GF-D8 (cell line): Measurements from ENCODE around the gene ZNF526.
A peak's percentile ranks its signal among the peaks of the same experiment; 100 is the strongest.
"Not testable (repeated sequence)": the region's sequence is repeated elsewhere in the genome, so short reads cannot be mapped to it uniquely, and the experiment has no call there.

Experiments used
- DNase-seq: peaks from one replicate; lab custom pipeline; 2025; lab: John Stamatoyannopoulos, UW

The ZNF526 gene

GRCh38 chr19:42246922-42247639 is 27.0 kb downstream of the ZNF526 start:
- no peak for DNase-seq

DNA sequence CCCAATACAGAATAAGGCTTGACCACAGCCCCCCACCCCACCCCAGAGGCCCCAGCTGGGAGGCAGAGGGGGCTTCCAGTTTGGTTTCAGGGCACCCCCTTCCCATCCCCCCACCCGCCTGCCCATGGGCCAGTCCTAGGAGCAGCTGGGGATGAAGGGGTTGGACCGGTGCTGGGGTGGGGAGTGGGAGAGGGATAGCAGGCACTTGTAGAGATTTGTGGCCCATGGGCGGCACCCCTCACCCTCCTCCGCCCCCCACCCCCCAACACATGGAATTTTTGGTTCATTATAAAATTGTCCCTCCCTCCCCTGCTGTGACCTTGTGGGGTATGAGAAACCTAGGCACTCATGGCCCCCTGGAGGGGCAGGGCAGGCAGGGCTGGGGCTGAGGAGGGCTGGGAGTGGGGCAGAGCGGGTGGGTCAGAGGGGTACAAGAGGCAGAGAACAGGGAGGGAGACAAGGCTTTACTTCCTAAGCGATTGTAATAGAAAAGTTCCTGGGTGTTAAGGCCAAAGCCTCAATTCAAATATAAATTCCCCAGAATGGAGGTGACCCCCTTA is 27.6 kb downstream of the ZNF526 start:
- DNase-seq, result no peak

DNA sequence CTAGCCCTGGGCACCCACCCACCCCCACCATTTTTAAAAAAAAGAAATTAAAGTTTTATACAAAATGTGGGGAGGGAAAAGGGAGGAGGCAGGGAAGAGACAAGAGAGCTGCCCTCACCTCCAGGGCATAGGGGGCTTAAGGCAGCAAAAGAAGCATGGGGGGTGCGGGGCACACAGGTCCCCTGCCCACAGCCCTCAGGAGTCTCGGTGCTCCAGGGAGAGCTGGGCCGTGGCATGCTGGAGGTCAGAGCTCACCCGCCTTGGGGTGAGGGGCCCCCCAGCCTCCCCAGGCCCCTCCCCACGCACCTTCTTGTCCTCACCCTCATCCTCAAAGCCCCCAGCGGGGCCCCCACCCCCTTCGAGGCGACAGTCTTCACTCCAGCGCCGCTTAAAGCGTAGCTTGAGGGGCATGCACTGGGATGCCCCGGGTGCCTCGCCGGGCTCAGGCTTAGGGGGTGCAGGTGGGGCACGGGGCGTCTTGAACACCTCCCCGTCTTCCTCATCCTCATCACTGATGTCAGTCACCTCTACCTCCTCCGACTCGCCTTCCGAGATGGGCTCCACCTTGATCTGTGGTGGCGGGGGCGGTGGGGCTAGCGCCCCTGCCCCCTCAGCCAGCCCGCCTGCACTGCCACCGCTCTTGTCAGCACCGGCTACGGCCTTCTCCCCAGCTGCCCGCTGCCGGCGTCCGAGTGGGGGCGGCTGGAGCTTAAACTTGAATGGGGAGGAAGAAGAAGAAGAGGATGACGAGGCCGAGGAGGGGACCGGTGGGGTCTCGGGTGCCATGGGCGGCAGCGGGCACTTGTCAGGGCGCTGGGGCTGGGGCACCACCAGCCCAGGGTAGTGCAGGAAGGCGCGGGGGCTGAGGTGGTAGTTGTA is 28.4 kb downstream of the ZNF526 start:
- no peak for DNase-seq

DNA sequence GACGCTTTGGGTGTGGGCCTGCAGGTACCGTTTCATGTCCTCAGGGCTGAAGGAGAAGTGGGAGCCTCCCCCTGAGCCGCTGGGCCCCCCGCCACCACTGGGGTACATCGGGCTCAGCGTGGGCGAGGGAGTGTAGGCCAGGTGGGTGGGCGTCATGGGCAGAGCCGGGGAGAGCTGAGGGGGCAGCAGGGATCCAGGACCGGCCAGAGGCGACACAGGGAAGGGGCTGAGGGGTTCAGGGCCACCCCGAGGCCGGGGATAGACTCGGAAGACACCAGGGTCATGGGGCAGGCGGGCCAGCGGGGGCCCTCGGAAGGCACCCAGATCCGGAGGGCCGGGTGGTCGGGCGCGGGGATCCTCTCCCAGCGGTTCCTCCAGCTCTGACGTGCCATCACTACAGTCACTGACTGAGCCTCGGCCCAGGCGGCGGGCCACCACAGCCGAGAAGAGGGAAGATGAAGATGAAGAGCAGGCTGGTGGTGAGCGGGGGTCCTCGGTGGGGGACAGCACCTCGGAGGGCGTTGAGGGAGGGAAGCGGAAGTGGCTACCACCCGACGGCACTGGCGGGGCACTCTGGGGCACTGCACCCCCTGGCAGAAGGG is 29.1 kb downstream of the ZNF526 start:
- DNase-seq, result no peak

GRCh38 chr19:42249769-42250168 is 29.7 kb downstream of the ZNF526 start:
- DNase-seq, result no peak

DNA sequence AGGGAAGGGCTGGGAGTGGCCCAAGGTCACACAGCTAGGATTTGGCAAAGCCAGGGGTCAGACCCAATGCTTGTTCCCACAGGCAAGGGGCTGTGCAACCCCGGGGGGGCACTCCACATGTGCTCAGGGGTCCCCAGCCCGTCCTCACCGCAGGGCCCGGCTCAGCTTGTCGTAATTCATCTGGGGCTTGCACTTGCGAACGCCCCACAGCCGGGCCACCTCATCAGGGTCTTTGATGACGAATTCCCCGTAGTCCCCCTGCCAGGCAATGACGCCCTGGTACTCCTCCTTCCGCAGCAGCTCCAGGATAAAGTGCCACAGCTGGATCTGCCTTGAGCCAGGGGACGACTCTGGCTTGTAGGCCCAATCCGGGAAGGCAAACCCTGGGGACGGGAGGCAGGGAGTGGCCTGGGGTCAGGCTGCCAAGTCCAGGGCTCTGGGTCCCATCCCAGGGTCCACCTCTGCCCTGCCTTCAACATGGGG is 30.1 kb downstream of the ZNF526 start:
- DNase-seq, result no peak

DNA sequence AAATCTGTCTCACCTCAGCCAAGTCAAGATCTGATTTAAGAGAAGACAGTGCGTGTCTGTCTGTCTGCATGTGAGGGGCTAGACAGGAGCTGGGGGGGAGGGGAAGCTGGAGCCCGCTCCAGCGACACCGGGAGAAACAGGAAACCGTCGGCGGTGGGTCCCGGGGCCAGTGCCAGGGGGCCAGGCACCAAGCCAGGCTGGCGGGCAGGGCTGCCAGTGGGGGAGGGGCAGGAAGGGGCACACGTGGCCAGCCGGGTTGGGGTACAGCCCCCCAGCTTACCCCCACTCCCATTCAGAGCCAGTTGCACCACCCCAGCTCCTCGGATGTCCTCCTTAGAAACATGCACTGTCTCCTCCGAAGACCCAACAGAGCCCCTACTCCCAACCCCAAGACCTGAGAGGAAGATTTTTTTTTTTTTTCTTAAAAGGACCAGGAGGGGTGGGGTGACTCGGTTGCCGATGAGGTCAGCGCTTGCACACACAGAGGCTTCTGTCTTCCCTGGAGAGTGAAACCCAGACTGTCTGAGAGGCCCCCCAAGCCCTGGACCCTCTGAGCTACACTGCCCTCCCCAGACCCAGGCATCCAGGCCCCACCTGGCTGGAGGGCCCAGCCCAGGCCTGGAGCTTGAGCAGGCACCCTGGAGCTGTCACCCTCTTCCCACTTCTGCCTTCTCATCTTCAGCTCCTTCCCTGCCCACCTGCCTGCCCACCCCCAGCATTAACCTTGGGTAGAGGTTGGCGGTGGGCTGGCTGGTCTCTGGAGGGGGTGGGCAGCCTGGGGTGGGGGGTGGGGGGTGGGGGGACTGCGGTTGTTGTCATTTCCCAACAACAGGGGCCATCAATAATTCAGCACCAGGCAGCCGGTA is 30.8 kb downstream of the ZNF526 start:
- no peak for DNase-seq

- no peak for DNase-seq
Measured at GRCh38 chr19:42251572-42252358, 31.7 kb downstream of the ZNF526 start.

DNA sequence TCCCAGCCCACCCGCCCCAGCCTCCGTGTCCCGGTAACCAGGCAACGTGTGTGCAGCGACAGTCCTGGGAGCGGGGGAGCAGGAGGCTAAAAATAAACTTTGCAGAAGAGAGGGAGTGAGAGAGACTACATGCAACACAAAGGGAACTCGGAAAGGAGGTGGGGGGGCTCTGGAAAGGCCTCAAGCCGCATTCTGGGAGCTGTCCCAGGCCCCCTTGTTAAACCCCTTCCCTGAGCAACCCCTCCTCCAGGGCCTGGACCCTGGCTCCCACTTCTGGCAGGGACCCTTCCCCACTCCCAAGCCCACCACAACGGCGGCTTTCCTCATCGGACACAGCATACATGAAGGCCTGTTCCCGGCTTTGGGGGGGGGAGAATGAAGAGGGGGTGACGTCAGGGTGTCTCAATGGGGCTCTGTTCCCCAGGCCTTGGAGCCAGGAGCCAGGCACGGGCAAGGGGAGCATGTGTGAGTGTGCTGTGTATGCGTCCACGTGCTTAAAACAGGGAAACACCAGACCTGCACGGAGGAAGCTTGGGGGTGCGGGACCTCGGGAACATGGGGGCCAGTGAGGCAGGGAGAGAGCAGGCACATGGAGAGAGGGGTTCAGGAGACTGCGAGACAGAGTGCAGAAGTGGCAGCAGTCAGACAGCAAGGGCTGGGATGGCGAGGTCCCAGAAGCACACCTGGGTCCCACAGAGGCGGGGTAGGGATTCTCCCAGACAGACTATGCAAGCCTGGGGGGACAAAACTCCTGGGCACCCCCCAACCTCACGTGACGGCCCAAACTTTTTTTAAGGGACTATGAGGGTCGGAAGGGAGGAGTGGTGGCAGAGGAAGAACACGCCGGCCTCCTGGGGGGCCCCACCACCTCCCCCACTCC is 32.5 kb downstream of the ZNF526 start:
- no peak for DNase-seq

DNA sequence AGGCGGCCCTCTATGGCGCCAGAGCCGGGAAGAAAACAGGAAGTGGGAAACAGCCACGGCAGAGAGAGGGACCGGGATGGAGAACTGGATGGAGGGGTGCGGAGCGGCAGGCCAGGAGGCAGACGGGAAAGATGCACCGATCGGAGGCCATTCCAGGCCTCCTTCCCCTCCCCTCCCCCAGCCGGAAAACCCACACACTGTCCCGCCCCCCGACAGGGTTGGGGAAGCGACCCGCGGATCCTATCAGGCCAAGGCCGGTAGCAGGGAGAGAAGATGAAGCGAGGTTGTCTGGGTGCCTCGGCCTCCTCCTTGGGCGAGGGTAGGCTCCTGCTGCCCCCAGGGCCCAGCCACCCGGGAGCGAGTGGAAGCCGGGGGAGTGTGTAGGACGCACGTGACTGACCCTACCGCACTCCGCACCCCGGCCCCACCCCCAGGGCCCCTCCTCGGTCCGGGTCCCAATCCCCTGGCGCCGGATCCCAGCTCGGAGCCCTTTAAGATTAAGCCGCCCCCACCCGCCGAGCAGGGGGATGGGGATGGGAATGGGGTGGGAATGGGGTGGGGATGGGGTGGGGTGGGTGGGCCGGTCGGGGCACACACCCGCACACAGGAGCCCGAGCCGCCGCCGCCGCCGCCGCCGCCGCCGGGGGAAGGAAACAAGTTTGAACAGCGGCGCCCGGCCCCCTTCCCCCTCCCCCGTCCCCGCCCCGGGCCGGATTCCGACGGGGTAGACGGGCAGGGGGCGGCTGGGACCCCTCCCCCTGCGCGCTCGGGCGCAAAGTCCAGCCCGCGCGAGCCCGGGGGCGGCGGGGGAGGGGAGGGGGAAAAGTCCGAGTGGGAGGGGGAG is 33.4 kb downstream of the ZNF526 start:
- DNase-seq, result no peak

DNA sequence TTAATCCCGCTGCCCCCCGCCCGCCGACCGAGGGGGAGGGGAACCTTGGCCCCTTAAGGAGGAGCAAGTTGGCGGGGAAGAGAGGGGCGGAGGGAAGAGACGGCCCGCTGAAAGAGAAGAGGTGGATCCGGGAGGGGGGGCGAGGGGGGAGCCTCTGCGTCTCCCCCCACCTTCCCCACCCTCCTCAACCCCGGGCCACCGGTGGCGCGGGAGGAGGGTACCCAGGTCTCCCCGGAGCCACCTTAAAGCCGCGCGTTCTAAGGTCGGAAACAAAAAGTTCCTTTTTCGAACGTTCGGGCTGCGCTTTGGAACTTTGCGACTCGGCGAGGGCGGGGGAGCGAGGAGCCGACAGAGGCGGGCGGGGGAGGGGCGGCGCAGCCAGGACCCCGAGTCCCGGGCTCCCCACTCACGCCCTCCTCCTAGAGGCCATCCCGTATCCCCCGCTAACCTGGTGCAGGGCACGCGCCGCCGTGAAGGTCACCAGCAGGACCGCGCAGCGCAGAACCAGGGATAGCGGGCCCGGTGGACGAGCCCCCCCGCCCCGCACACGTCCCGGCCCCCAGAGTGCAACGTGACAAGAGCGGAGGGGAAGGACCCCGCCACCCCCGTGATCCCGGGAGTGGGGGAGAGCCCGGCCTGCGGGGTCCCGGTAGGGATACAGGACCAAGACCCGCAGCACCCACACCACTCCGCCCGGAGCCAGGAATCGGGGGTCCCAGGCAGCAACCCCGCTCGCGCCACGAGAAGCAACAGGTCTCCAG is 34.2 kb downstream of the ZNF526 start:
- peak; percentile 37 for DNase-seq

DNA sequence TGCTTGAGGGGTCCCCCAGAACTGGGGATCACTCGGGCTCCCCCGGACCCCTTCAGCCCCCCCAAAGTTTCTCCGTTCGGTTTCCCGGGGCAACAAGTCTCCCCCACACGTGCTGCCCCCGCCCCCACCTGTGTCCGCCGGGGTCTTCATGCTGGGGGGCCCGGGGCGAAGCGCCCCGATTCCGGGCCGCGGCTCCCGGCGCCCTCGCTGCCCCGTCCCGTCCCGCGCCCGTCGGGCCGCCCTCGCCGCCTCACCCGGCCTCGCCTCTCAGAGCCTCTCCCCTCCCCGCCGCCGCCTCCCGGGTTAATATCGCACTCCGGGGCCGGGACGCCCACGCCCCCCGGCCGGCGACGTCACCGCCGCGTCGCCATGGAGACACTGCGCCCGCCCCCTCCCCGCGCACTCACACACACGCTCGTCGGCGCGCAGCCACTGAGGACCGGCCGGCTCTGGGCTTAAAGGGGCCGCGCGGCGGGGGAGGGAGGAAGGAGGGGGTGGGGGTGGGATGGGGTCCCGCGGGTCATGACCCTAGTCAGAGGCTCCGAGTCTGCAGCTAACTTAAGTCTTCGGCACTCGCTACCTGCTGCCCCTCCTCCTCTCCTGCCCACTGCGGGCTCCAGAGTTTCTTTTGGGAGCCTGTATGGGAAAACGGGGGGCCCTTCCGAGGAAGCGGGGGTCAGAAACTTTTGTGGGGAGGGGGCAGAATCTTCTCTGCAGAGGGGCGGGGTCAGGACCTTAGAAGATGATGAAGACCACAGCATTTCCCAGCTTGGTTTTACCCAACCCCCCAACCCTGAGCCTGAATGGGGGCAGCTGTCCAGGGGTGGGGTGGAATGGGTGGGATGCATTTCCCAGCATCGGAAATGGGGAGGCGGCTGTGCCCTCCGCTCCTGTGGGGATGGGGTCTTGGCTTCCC is 35.0 kb downstream of the ZNF526 start, which contains the start of gene ERF:
Gene ERF (minus strand): TSS at position 279 of the 916 bp plus-strand sequence. CDS start 129 bp downstream, at position 150.
- peak; percentile 63 for DNase-seq

- DNase-seq, result no peak
Measured at GRCh38 chr19:42255766-42256745, 35.9 kb downstream of the ZNF526 start.

DNA sequence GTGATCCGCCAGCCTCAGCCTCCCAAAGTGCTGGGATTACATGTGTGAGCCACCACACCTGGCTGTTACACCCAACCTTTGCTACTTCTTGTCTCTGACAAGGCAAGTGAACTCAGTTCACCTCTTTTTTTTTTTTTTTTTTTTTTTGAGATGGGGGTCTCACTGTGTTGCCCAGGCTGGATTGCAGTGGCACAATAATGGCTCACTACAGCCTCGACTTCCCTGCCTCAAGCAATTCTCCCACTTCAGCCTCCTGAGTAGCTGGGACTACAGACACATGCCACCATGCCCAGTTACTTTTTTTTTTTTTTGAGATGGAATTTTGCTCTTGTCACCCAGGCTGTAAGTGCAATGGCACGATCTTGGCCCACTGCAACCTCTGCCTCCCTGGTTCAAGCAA is 37.7 kb downstream of the ZNF526 start:
- not testable (repeated sequence) for DNase-seq

- DNase-seq, result no peak
Measured at GRCh38 chr19:42261763-42262162, 41.7 kb downstream of the ZNF526 start.
